ENCODE results near the gene WDR88.
A peak's percentile ranks its signal among the peaks of the same experiment; 100 is the strongest.
"Not testable (repeated sequence)": the region's sequence is repeated elsewhere in the genome, so short reads cannot be mapped to it uniquely, and the experiment has no call there.

Gene WDR88

DNA sequence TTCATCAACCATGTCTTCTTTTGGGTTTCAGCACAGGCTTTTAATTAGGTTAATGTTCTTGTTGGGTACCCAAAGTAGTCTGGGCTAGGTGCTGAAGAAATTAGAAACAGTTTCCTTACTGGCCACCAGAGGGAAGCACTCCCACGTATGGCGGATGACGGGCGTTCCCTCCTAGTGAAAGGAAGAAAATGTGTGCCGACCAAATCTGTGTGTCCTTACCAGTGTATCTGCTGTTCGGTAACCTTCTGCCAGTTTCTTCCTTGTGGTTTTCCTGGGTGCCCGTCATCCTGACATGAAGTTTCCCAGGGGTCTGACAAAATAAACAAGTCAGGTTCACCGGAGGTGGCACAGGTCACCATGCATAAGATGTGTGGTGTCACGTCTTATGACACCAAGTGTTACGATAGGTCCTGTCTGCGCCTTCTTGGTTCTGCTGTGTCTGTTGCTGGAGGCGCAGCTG, 6.0 kb upstream of the WDR88 start:
- TF ChIP-seq FOXM1 (IDR thresholded peaks at IDR 0.05; ENCODE audit: borderline replicate concordance) (no peak), TARDBP (IDR thresholded peaks at IDR 0.05) (no peak), LEF1 (IDR thresholded peaks at IDR 0.05; ENCODE audit: borderline replicate concordance) (no peak), HDGF (IDR thresholded peaks at IDR 0.05; ENCODE audit: borderline replicate concordance) (no peak), SUZ12 (IDR thresholded peaks at IDR 0.05) (no peak), ARNT (IDR thresholded peaks at IDR 0.05) (no peak), NFRKB (IDR thresholded peaks at IDR 0.05) (no peak), ELF4 (IDR thresholded peaks at IDR 0.05) (no peak), CTBP1 (IDR thresholded peaks at IDR 0.05; ENCODE audit: borderline replicate concordance) (no peak), L3MBTL2 (conservative IDR thresholded peaks at IDR 0.05) (no peak), FOXA1 (IDR thresholded peaks at IDR 0.05) (no peak)
- TF ChIP-seq, protein P1, sequence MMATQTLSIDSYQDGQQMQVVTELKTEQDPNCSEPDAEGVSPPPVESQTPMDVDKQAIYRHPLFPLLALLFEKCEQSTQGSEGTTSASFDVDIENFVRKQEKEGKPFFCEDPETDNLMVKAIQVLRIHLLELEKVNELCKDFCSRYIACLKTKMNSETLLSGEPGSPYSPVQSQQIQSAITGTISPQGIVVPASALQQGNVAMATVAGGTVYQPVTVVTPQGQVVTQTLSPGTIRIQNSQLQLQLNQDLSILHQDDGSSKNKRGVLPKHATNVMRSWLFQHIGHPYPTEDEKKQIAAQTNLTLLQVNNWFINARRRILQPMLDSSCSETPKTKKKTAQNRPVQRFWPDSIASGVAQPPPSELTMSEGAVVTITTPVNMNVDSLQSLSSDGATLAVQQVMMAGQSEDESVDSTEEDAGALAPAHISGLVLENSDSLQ (IDR thresholded peaks at IDR 0.05), result no peak
- ChIA-PET POLR2A (no interaction called here), CTCF (interaction anchor here (0.6 to 3.5 kb wide), 5 partner anchors 13 to 266 kb away, joined by 3 to 22 read pairs (median 4); no protein-coding TSS in a partner anchor)
- DNase-seq (ENCODE audit: extremely low spot score), result peak; percentile 75

DNA sequence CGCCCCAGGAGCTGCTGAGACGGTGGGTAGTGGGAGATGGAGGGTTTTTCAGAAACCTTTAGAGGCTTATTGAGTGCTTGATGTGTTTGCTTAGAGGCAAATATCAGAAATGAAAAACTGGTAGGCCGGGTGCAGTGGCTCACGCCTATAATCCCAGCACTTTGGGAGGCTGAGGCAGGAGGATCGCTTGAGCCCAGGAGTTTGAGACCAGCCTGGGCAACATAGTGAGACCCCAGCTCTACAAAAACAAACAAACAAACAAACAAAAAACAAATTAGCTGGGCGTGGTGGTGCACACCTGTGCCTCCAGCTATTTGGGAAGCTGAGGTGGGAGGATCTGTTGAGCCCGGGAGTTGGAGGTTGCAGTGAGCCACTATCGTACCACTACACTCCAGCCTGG, 5.2 kb upstream of the WDR88 start:
- DNase-seq (ENCODE audit: extremely low spot score); POLR2A ChIA-PET: not testable (repeated sequence)
- CTCF ChIA-PET, result interaction anchor here (0.8 to 1.0 kb wide), 2 partner anchors 12 to 57 kb away, joined by 4 to 5 read pairs; no protein-coding TSS in a partner anchor

DNA sequence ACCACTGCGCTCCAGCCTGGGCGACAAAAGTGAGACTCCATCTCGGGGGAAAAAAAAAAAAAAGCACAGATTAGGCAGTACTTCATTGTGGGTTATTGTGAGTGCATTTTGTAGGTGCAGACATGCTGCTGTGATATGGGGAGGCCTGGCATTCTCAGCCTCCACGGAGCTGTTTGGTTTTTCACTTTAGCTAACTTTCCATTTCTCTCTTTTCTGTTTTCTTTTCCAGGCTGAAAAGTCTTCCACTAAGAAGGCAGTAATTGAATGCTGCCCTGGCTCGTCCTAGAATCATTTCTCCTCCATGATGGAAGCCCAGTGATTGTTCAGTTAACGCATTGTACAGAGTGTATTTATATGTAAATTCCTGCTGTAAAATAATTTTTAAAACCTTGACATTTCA, 2.0 kb upstream of the WDR88 start:
- CTCF ChIA-PET, result no interaction called here
- POLR2A ChIA-PET, result no interaction called here
- TF ChIP-seq, protein P1 (IDR thresholded peaks at IDR 0.05), result no peak
- no peak for TF ChIP-seq NFRKB (IDR thresholded peaks at IDR 0.05)
- no peak for TF ChIP-seq FOXM1 (IDR thresholded peaks at IDR 0.05; ENCODE audit: borderline replicate concordance)
- TF ChIP-seq ZNF384 (IDR thresholded peaks at IDR 0.05), result no peak
- no peak for TF ChIP-seq TARDBP (IDR thresholded peaks at IDR 0.05)
- no peak for TF ChIP-seq LEF1 (IDR thresholded peaks at IDR 0.05; ENCODE audit: borderline replicate concordance)
- TF ChIP-seq FOXK2 (IDR thresholded peaks at IDR 0.05), result no peak
- no peak for TF ChIP-seq L3MBTL2 (conservative IDR thresholded peaks at IDR 0.05)
- no peak for TF ChIP-seq HDGF (IDR thresholded peaks at IDR 0.05; ENCODE audit: borderline replicate concordance)
- no peak for TF ChIP-seq FOXA1 (IDR thresholded peaks at IDR 0.05)
- no peak for TF ChIP-seq ARNT (IDR thresholded peaks at IDR 0.05)
- TF ChIP-seq SP1 (IDR thresholded peaks at IDR 0.05), result no peak

GRCh38 chr19:33130433-33130832, 1.5 kb upstream of the WDR88 start:
- DNase-seq (ENCODE audit: extremely low spot score), result no peak
- TF ChIP-seq, protein P1 (IDR thresholded peaks at IDR 0.05), result no peak
- TF ChIP-seq BHLHE40 (IDR thresholded peaks at IDR 0.05; ENCODE audit: borderline replicate concordance), result no peak
- no peak for TF ChIP-seq ZNF384 (IDR thresholded peaks at IDR 0.05)
- CTCF ChIA-PET, result no interaction called here
- POLR2A ChIA-PET, result no interaction called here

More for the DNA sequence above, 2.0 kb upstream of the WDR88 start:
- DNase-seq (ENCODE audit: extremely low spot score), result no peak

GRCh38 chr19:33132425-33132824, 511 bp downstream of the WDR88 start:
- peak; percentile 32 for DNase-seq (ENCODE audit: extremely low spot score)
- CTCF ChIA-PET, result no interaction called here
- TF ChIP-seq LEF1 (IDR thresholded peaks at IDR 0.05; ENCODE audit: borderline replicate concordance) (no peak), FOXM1 (IDR thresholded peaks at IDR 0.05; ENCODE audit: borderline replicate concordance) (no peak), FOXK2 (IDR thresholded peaks at IDR 0.05) (no peak), CTBP1 (IDR thresholded peaks at IDR 0.05; ENCODE audit: borderline replicate concordance) (no peak), SUZ12 (IDR thresholded peaks at IDR 0.05) (no peak), SP1 (IDR thresholded peaks at IDR 0.05) (no peak), ELF4 (IDR thresholded peaks at IDR 0.05) (no peak), NFRKB (IDR thresholded peaks at IDR 0.05) (no peak)
- POLR2A ChIA-PET, result no interaction called here

GRCh38 chr19:33133438-33134031, 1.6 kb downstream of the WDR88 start:
- no peak for DNase-seq (ENCODE audit: extremely low spot score)
- CTCF ChIA-PET, result interaction anchor here (0.6 kb wide), 1 partner anchor 48 kb away, joined by 3 read pairs; no protein-coding TSS in a partner anchor
- POLR2A ChIA-PET, result no interaction called here
- TF ChIP-seq L3MBTL2 (conservative IDR thresholded peaks at IDR 0.05) (0 out of 2 replicates have a peak, but pooled peaks have one; percentile 20), HDGF (IDR thresholded peaks at IDR 0.05; ENCODE audit: borderline replicate concordance) (no peak)
- TF ChIP-seq, protein P1 (IDR thresholded peaks at IDR 0.05), result peak; percentile 52

Data from HEK293T (cell line).